GM12874 (cell line): Measurements from ENCODE around the gene PARK7.

Experiments used
- CTCF ChIP-seq: IDR thresholded peaks from 2 replicates; pipeline ENCODE4 v1.5.1; 2011; ENCODE audit warnings: low read depth, mild to moderate bottlenecking, control low read depth, low read length, moderate library complexity; ENCODE audit not compliant: insufficient read depth

PARK7 gene

DNA sequence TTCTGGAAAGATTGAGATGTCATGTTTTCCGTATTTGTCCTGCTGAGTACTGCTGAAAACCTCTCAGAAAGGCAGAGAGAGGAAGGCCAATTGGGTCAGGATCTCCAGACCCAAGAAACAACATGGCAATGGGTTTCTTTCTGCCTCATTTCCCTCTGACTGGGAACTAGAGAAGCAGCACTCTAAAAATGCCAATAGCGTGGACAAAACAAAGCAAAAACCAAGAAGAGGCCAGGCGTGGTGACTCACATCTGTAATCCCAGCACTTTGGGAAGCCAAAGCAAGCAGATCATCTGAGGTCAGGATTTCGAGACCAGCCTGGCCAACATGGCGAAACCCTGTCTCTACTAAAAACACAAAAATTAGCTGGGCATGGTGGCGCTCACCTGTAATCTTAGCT, 39.2 kb upstream of the PARK7 start:
- no peak for TF ChIP-seq CTCF

- no peak for TF ChIP-seq CTCF
Measured at GRCh38 chr1:7928247-7928646, 33.3 kb upstream of the PARK7 start.

DNA sequence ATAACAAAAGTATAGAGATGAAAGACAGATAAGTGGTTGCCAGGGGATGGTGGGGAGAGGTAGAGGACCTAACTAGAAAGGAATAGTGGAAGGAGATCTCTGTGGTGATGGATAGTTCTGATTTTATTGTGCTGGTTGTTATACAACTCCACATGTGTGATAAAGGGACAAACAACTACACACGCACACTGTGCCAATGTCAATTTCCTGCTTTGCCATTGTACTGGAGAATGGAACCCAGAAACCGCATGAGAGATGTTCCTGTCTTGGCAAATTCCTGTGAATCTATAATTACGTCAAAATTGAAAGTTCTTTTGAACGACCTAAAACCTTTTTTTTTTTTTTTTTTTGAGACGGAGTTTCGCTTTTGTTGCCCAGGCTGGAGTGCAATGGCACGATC, 31.9 kb upstream of the PARK7 start:
- TF ChIP-seq CTCF = no peak

DNA sequence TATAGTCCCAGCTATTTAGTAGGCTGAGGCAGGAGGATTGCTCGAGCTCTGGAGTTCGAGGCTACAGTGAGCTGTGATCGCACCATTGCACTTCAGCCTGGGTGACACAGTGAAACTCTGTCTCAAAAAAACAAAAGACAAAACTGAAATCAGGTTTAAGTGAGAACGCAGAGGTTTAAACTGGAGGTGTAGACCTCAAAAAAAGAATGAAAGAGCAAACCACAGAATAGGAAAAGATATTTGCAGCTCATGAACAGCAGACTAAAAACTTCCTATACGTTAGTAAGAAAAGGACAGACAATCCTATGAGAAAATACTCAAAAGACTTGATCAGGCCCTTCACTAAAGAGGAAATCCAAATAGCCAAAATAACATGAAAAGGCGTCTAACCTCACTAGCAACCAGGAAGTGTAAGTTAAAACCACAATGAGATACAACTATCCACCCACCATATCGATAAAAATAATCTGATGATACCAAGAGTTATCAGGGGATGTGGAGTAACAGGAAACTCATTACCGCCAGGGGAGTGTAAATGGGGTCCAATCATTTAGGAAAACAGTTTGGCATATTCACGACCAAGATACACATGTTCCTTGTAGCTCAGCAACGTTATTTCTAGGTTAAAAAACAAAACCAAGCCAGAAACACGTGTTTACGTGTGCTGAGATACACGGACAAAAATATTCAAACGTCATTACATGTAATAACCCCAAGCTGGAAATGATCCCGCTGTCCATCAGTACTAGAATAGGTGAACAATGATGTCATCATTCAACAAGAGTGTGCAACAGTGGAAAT, 30.7 kb upstream of the PARK7 start:
- TF ChIP-seq CTCF = no peak

GRCh38 chr1:7931446-7931812, 30.1 kb upstream of the PARK7 start:
- TF ChIP-seq CTCF = no peak

DNA sequence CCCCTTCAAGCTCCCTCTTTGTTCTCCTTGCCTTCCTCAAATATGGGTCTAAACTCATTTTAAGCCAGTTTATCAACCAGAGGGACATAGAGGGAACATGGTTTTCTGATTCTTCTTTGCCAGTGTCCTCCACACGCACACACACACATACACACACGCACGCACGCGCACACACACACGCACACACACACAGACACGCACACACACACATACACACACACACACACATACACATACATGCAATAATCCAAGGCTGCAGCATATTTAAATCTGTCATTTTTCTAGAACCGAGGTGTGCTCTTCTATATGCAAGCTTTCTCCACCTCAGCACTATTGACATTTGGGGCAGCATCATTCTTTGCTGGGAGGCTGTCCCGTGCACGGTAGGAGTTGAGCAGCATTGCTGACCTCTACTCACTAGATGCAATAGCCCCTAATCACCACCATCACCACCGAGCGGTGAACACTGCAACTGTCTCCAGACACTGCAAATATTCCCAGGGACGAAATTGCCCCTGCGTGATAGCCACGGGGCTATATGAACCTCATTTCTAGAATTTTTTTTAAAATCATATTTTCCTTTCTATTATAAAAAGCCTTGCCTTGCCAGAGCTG, 28.9 kb upstream of the PARK7 start:
- TF ChIP-seq CTCF = no peak

- no peak for TF ChIP-seq CTCF
Measured at GRCh38 chr1:7938070-7938469, 23.4 kb upstream of the PARK7 start.
